Bone marrow (tissue), 2 donors: ENCODE results near the gene LAMB3.

ENCODE experiments used
- DNase-seq, 2 donors: peaks; one replicate each; lab custom pipeline; 2025; lab: John Stamatoyannopoulos, UW

The LAMB3 gene

GRCh38 chr1:209595028-209595427, 57.2 kb downstream of the LAMB3 start:
- no peak for DNase-seq

GRCh38 chr1:209594440-209594839, 57.8 kb downstream of the LAMB3 start:
- DNase-seq = no peak

GRCh38 chr1:209593747-209594146, 58.5 kb downstream of the LAMB3 start:
- no peak for DNase-seq

GRCh38 chr1:209590405-209590804, 61.8 kb downstream of the LAMB3 start:
- DNase-seq = no peak

GRCh38 chr1:209589863-209590262, 62.4 kb downstream of the LAMB3 start:
- no peak for DNase-seq

- no peak for DNase-seq
These were observed 62.8 kb downstream of the LAMB3 start for GRCh38 chr1:209589440-209589839.

GRCh38 chr1:209587789-209588188, 64.4 kb downstream of the LAMB3 start:
- DNase-seq = no peak

GRCh38 chr1:209586221-209586740, 65.9 kb downstream of the LAMB3 start:
- no peak for DNase-seq

GRCh38 chr1:209585672-209586071, 66.6 kb downstream of the LAMB3 start:
- no peak for DNase-seq

GRCh38 chr1:209585197-209585596, 67.0 kb downstream of the LAMB3 start:
- DNase-seq = no peak

- DNase-seq = no peak
These were observed 68.0 kb downstream of the LAMB3 start for GRCh38 chr1:209584231-209584672.

GRCh38 chr1:209583408-209583807, 68.8 kb downstream of the LAMB3 start, which contains the start of gene CAMK1G:
Gene CAMK1G, plus strand, starts transcription at chr1:209583714. Its CDS starts 11,270 bp downstream, at chr1:209594984.
- no peak for DNase-seq

- DNase-seq = no peak
These were observed 71.6 kb downstream of the LAMB3 start for GRCh38 chr1:209580577-209580976.

GRCh38 chr1:209577346-209577745, 74.9 kb downstream of the LAMB3 start:
- DNase-seq = no peak

- peak; percentile 16 to 31 for DNase-seq
These were observed 75.6 kb downstream of the LAMB3 start for GRCh38 chr1:209576392-209577197.

- no peak for DNase-seq
These were observed 81.5 kb downstream of the LAMB3 start for GRCh38 chr1:209570743-209571142.

GRCh38 chr1:209569455-209570207, 82.6 kb downstream of the LAMB3 start:
- peak; percentile 2 for DNase-seq

- DNase-seq = no peak
These were observed 84.5 kb downstream of the LAMB3 start for GRCh38 chr1:209567698-209568175.

GRCh38 chr1:209565759-209566678, 86.2 kb downstream of the LAMB3 start:
- peak; percentile 22 to 65 for DNase-seq
